Fibroblast of the aortic adventitia (primary cell): ENCODE measurements around the gene ELMO1. TPM values are rescaled to one million over a fixed set of nuclear protein-coding genes. Genes with fewer than 3 reads are reported as not detected.

ENCODE experiments used
- DNase-seq: peaks from one replicate; pipeline ENCODE4 v3.0.0-alpha.2; 2010; ENCODE audit warnings: low read depth
- H3K4me3 ChIP-seq: 2 replicates; pipeline ENCODE4 v1.5.1; 2011; ENCODE audit warnings: low read depth, mild to moderate bottlenecking, control low read depth, low read length, moderate library complexity
- total RNA-seq: library from RNA; depleted of rRNA; stranded (reverse); fragments of >200 nt; gene quantifications from 2 replicates; pipeline ENCODE4 v1.2.3, GENCODE V29; 2012; ENCODE audit warnings: low replicate concordance
- TF ChIP-seq, protein P1 (sequence below): IDR thresholded peaks from 2 replicates; pipeline ENCODE4 v1.5.1; 2011; ENCODE audit warnings: mild to moderate bottlenecking, low read length, control low read depth, inconsistent platforms; ENCODE audit not compliant: insufficient read depth

Gene ELMO1
- total RNA-seq, 1 donor = 1.3 TPM

DNA sequence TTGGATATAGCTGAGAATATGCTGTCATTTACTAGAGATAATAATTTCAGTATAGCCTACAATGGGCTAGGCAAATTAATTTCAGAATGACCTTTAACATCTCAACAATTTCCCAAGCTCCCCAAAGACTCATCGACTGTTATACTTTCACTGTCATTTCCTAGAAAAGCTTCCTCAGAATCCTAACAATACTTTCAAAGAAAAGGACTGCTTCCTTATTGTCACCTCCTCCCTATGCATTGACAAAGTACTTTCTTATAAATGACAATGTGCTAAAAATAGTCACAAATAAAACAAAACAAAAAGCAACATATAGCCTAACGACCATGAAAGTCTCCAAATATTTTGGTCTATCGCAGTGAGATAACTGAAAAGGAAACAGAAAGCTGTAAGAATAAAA is 272.6 kb downstream of the ELMO1 start:
- no peak overlapping the region for H3K4me3 ChIP-seq
- TF ChIP-seq, protein P1, sequence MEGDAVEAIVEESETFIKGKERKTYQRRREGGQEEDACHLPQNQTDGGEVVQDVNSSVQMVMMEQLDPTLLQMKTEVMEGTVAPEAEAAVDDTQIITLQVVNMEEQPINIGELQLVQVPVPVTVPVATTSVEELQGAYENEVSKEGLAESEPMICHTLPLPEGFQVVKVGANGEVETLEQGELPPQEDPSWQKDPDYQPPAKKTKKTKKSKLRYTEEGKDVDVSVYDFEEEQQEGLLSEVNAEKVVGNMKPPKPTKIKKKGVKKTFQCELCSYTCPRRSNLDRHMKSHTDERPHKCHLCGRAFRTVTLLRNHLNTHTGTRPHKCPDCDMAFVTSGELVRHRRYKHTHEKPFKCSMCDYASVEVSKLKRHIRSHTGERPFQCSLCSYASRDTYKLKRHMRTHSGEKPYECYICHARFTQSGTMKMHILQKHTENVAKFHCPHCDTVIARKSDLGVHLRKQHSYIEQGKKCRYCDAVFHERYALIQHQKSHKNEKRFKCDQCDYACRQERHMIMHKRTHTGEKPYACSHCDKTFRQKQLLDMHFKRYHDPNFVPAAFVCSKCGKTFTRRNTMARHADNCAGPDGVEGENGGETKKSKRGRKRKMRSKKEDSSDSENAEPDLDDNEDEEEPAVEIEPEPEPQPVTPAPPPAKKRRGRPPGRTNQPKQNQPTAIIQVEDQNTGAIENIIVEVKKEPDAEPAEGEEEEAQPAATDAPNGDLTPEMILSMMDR = no peak
- no peak for DNase-seq

DNA sequence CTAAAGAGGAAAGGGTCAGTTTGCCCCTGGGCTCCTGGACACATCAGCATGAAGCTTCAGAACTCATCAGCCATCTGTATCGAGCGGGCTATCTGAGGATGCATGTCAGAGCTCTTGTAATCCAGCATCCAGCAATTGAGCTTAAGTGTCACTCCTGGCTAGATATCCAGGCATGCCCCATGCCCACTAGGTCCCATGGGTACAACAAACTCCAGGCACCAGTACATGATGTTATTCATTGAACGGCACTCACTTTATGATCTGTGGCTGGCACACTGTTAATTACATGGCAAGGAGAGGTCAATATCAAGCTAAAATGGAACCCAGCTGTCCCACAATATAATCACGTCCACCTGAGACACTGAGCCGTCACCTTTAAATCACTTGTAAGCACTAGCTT is 274.2 kb downstream of the ELMO1 start:
- no peak for DNase-seq
- TF ChIP-seq, protein P1 = no peak
- no peak overlapping the region for H3K4me3 ChIP-seq

DNA sequence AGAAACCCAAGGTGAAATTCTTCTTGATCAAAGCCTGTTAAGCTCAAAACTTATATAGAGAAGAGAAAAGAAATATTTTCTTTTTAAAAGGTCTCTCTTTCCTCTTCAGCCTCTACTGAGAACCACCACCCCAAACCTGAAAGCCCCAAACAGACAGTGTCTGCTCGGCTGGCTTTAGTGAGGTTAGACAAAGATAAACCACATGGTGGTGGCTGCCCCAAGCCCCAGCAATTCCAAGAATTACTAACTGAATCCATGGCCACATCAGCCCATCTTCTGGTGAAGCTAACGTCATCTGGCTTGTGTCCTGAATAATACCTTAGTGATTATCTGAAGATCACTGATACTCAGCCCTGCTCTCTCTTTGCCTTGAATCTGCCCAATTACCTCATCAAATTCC is 275.0 kb downstream of the ELMO1 start:
- TF ChIP-seq, protein P1 = no peak
- DNase-seq = no peak
- H3K4me3 ChIP-seq = no peak overlapping the region

DNA sequence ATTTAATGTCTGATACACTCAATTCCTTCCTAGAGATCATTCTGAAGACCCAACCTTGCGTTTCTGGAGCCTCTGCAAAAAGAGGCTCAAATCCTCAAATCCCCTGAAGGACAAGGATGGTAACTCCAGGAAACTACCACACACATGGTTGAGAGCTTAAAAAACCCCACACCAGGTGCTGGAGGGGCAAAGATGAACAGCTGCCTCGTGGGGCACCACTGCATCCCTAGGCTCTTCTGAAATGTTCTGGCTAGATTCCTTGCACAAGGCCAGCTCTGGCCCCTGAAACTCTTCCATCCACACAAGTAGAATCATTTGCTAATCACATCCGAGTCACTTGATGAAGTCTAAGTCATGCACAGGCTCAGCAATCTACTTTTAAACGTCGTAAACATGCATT is 286.6 kb downstream of the ELMO1 start:
- TF ChIP-seq, protein P1 = no peak
- no peak for DNase-seq

DNA sequence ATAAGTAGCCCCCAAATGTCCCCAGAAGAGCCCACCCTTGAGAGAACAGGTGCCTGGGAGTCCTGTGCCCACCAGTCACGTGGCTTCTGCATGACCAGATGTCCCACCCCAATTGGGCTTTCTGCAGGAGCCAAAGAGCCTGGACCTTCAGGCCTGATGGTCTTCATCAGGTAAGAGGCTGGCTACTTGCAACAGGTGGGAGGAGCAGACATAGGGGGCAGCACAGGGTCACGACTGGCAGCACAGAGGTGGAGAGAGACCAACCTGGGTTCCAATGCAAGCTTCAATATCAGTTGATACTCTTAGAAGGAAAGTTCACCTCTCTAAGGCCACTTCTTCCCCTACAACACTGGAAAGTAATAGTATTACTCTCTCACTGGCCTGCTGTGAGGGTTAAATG is 288.0 kb downstream of the ELMO1 start:
- H3K4me3 ChIP-seq = no peak overlapping the region
- no peak for DNase-seq
- TF ChIP-seq, protein P1 = no peak

More for the DNA sequence above, 286.6 kb downstream of the ELMO1 start:
- no peak overlapping the region for H3K4me3 ChIP-seq

DNA sequence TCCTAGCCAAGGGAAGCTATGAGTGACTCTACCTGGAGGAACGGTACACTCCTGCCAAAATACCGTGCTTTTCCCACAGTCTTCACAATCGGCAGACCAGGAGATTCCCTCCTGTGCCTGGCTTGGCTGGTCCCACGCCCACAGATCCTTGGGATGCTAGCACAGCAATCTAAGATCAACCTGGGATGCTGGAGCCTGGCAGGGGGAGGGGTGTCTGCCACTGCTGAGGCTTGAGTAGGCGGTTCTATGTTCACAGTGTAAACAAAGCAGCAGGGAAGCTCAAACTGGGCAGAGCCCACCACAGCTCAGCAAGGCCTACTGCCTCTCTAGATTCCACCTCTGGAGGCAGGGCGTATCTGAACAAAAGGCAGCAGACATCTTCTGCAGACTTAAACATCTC is 295.3 kb downstream of the ELMO1 start:
- DNase-seq = no peak
- TF ChIP-seq, protein P1 = no peak
- H3K4me3 ChIP-seq = no peak overlapping the region

DNA sequence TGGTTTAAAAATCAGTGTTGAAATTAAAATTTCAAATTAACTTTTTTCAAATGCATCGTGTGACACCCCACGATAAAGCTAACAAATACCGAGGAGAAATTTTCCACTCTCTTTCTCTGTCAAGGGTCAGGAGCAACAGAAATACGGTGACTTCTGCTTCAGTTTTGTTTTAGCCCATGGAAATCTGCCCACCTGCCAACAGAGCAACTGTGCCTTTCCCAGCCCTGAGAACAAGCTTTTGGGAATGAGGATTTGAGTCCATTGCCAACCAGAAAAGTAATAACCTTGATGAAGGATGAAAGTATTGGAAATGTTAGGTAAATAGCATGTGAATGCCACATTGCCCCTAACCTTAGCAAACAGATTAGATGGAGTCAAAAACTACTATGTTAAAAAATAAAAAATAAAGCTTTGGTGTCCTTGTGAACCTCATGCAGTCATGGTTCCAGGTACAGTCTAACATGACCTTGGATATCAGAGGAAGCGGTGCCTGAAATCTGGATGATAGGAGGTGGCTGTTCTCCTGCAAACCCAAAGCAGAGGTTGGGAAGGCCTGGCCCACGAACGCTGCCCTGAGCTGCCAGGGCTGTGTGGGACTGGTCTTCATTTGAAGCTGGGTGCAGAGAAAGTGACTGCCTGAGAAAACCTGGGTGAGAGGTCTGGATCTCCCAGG is 296.8 kb downstream of the ELMO1 start:
- TF ChIP-seq, protein P1 = no peak
- no peak for DNase-seq
- no peak overlapping the region for H3K4me3 ChIP-seq
